CD4-positive, alpha-beta T cell treated with Interleukin-12 subunit alpha and Interleukin-12 subunit beta, for 1 hour (primary cell): Measurements from ENCODE around the gene PSMA4.
A peak's percentile ranks its signal among the peaks of the same experiment; 100 is the strongest.
"Not testable (repeated sequence)": the region's sequence is repeated elsewhere in the genome, so short reads cannot be mapped to it uniquely, and the experiment has no call there.

Experiments used
- DNase-seq: peaks from one replicate; pipeline ENCODE4 v3.0.0-alpha.2; 2020

Gene PSMA4

DNA sequence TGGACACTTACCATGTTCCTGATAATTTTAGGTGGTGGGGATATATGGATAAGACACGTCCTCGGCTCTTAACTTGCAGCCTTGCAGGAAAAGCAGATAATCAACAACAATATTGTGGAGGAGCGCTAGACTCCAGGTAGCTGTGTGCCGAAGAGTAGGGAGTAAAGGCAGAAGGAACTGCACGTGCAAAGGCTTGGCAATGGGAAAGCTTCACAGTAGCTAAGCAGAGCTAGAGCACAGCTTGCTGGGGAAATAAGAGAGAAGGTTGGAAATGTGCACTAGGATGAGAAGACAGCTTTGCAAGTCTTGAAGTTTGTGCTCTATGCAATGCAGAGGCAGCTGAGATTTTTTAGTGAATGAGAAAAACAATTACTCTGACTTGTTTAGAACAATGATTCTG lies 12.4 kb downstream of the PSMA4 start:
- no peak for DNase-seq

DNA sequence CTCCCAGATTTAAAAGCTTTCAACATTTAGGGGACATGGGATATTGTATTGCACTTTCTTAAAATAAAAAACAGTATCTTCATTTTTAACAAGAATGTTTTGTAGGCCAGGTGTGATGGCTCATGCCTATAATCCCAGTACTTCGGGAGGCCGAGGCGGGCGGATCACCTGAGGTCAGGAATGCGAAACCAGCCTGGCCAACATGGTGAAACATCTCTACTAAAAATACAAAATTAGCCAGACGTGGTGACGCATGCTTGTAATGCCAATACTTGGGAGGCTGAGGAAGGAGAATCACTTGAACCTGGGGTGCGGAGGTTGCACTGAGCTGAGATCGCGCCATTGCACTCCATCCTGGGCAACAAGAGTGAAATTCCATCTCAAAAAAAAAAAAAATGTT lies 20.0 kb downstream of the PSMA4 start:
- DNase-seq = not testable (repeated sequence)

DNA sequence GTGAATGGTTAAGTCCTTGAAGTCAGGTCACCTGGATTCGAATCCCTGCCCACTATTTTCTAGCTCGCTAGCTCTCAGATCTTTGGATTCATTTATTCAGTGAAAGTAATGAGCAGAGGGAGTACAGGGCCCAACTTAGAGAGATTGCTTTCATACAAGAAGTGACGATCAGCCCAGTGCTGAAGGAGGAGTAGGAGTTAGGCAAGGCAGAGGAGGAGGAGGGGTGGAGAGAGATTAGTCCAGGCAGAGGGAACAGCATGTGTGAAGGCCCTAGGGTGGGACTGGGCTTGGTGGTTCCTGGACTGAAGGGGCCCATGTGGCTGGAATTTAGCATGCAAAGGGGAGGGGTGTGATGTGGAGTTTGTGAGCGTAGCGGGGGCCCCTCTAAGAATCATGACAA lies 21.2 kb downstream of the PSMA4 start:
- DNase-seq = no peak

DNA sequence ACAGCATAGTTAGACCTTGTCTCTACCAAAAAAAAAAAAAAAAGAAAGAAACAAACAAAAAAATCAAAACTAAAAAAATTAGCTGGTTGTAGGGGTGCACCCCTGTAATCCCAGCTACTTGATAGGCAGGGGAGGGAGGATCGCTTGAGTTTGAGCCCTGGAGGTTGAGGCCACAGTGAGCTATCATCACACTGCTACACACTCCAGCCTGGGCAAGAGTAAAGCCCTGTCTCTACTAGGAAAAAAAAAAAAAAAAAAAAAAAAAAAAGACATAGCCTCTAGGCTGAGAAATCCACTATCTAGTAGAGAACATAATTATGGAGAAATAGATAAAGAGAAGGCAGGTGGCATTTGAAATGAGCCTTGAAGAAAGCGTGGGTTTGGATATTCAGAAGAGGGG lies 22.8 kb downstream of the PSMA4 start:
- DNase-seq = no peak

DNA sequence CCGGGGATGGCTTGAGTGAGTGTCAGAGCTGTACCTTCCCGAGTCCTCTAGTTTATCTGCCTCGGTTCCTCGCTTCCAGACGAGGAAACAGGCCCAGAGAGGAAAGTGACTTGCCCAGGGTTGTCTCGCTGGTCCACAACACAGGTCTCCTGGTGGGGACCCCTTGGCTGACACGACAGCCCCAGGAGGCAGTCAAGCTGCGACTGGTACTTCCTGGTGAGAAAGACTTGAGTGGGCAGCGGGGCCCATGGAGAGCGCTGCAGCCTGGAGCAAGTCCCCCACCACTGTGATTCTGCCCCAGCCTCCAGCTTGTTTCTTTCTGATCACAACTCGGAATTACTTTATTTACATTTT lies 24.5 kb downstream of the PSMA4 start:
- DNase-seq = no peak

DNA sequence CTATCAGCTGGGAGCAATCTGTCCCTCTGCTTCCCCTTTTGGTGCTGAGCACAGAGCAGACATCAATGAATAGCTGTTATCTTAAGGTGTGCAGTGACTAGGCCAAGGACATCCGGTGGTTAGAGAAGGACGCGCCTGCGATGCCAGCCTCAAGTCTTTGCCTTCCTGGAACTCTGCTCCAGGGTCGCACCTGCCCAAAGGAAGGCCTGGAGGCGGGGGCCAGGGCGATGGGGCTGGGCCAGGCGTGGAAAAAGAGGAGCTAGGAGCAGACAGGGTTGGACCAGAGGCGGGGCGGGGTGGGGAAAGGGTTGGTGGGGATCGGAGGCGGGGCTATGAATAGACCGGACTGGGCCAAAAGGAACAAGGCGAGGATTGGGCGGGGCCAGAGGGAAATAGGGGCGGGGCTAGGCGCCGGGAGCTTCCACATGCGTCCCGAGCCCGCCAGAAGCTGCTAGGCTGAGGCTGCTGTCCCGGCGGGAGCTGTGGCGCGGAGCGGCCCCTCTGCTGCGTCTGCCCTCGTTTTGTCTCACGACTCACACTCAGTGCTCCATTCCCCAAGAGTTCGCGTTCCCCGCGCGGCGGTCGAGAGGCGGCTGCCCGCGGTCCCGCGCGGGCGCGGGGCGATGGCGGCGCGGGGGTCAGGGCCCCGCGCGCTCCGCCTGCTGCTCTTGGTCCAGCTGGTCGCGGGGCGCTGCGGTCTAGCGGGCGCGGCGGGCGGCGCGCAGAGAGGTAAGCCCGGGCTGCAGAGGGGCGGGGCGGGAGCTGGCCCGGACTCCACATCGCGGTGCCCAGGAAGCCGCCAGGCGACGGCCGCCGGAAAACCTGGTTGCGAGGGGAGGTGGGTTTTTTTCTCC lies 25.1 kb downstream of the PSMA4 start, which contains the start of gene CHRNA5:
Gene CHRNA5 (plus strand): TSS at position 424 of the 854 bp plus-strand sequence. CDS start 200 bp downstream, at position 624.
- DNase-seq = peak; percentile 79

DNA sequence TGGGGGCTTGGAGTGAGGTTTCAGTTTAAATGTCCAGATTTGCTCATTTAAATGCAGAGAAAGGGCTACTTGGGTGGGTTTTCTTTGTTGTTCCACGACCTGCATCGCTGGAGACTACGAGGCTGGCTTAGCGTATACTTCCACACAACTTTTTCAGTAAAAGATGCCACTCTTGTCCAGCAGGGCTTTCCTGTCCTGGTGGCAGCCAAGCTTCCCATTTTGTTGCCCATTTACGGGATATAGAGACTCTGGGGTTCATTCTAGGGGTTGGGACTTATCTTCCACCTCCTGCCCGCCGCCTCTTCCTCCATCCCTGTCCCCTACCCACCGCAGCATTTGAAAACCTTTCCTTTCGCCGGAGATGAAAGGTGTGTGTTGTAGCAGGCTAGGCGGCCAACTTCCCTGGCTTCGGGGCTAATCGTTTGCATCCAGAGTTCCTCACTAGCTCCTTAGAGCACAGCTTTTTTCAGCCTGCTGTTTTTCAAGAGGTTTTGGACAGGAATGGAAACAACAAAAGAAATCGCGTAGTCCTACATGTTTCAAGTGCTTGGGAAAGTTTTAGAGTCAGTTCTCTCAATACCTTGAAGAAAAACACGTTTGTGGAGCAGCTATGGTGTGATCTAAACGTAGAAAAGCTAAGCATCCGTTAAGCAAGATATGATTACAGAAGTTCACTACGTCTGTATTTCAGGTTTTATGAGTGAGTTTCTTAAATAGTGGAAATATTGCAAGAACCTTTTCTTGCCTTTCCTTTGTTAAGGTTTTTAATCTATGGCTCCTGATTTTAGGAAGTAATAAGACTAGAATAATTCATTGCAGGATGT lies 25.9 kb downstream of the PSMA4 start:
- peak; percentile 26 for DNase-seq

DNA sequence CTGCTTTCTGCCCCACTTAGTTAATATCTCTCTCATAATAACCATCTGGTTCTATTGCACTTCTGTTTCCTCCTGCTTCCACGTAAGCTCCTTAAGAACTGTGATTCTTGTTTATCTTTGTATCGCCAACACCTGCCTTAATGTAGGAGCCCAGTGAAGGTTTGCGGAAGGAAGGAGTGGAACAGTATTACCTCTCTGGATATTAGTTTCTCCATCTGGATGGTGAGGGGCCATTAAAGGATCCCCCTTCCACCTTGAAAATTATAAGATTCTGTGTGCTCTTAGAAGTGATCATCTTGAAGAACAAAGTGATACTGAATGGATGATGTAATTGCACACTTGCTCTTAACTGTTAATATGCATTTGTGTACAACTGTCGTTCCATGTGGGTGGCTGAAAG lies 27.3 kb downstream of the PSMA4 start:
- DNase-seq = no peak

DNA sequence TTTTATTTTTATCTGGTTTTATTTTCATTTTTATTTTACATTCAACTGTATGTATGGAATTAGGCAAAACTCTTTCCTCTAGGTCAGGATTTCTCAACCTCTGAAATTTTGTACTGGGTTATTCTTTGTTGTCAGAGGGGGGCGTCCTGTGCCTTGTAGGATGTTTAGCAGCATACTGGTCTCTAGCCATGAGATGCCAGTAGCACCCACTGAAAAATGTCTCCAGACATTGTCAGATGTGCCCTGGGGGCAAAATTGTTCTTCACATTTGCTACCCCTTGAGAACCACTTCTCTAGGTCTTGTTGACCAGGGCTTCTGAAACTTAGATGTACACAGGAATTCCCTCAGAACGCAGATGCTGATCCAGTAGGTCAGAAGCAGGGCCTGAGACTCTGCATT lies 30.5 kb downstream of the PSMA4 start:
- DNase-seq = no peak

DNA sequence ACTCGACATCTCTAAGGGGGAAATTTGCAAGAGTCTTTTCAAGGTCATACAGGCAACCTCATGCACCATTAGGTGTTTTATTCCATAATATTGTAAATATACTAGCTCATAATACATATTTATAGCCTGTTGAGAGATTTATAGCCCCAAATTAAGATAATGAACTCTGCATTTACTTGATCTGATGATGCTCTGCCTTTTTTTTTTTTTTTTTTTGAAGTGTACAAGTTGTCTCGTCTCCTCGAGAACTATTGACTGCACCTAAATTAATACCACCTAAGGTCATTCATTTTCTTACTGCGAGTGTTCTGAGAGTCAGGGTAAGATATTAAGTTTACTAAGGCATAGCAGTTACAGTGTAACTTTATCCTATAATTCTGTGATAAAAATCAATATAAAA lies 31.1 kb downstream of the PSMA4 start:
- DNase-seq = no peak

DNA sequence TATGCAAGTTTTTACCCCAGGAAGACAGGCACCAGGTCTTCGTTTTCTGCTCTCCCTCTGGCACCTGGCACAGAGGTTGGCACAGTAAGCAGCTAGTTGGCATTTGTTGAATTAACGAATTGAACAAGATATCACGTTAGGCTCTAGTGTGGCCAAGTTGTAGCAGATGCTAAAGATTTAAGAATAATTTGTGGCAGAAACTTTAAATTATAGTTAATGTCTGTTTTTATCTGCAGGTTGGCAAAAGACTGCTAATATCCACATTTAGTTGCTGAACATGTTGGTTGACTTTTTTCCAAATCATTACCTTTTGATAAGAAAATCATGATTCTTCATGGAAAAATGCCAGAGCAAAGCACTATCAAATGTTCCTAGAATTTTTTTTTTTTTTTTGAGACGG lies 33.2 kb downstream of the PSMA4 start:
- no peak for DNase-seq

DNA sequence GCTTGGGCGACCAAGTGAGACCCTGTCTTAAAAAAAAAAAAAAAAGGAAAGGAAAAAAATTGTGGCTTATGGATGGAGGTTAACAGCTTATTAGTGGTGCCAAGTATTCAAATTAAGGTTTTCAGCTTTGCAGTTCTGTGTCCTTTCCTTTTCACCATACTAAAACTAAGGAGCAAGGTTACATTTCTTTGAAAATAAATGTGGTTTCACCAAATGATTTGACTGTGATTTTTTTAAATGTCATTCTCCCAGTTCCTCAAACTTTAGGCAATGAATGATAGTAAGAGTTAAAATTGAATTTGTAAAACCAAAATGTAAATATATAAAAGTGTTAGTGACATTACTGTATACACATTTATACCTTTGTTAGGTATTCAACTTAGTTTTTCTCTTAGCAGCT lies 34.7 kb downstream of the PSMA4 start:
- DNase-seq = no peak

DNA sequence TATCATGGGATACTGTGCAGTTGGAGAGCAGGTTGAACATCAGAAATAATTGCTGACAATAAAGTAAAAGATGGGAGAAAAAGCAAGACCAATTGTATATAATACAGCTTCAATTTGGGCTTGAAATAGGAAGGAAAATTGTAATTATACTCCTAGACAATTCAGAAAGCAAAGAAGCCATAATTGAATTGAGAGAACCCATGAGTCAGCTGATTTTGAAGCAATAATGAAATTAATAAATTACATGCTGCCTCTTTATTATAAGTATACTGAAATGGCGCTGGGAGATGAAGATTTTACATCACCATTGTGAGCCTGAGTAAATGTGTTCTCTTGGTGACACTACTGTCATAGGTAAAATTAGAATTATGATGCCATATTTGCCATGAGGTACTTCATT lies 57.3 kb downstream of the PSMA4 start:
- DNase-seq = no peak

DNA sequence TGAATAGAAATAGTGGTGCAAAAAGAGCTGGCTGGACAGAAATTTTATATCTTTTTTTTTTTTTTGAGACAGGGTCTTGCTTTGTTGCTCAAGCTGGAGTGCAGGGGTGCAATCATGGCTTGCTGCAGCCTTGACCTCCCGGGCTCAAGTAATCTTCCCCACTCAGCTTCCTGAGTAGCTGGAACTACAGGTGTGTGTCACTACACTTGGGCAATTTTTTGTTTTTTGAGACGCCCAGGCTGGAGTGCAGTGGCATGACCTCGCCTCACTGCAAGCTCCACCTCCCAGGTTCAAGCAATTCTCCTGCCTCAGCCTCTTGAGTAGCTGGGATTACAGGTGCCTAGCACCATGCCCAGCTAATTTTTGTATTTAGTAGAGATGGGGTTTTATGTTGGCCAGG lies 58.1 kb downstream of the PSMA4 start:
- DNase-seq = no peak

DNA sequence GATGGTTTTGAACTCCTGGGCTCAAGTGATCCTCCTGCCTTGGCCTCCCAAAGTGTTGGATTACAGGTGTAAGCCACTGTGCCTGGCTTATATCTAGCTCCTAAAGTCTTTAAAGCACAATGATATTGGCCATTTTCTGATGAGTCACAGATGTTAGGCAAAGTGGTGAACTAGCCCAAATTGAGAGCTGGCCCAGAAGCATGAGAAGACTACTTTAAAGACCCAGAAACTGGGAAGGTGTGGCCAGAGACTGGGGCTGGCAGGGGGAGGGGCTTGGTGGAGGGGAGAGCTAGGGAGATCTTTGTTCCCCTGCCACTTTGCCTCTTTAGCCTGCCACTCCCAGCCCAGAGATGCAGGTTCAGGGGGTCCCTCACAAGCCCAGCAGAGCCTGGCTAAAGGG lies 58.9 kb downstream of the PSMA4 start:
- DNase-seq = no peak
